HL-60 (cell line): ENCODE data around the gene KPNA5.
A peak's percentile ranks its signal among the peaks of the same experiment; 100 is the strongest.

ENCODE experiments used
- DNase-seq, 2 experiments: peaks; one replicate each; pipeline ENCODE4 v3.0.0-alpha.2; 2010 to 2020; ENCODE audit warnings: low read depth in 1 of 2, low spot score in 1 of 2
- H3K27ac ChIP-seq: fragments of 250-450 bp; sonication (Bioruptor Pico); replicated peaks from 2 replicates; pipeline ENCODE4 v1.5.1; 2020; ENCODE audit warnings: mild to moderate bottlenecking, moderate library complexity
- H3K27me3 ChIP-seq: fragments of 250-450 bp; sonication (Bioruptor Pico); 2 replicates; pipeline ENCODE4 v1.5.1; 2021; ENCODE audit warnings: mild to moderate bottlenecking, moderate library complexity; ENCODE audit not compliant: insufficient read depth, poor library complexity, severe bottlenecking
- H3K4me3 ChIP-seq: replicated peaks from 2 replicates; pipeline ENCODE4 v1.5.1; 2011; ENCODE audit warnings: mild to moderate bottlenecking, control low read depth, low read length; ENCODE audit not compliant: insufficient read depth
- GABPA ChIP-seq: IDR thresholded peaks from 2 replicates; pipeline ENCODE4 v1.6.1; 2012; ENCODE audit warnings: low read depth
- POLR2AphosphoS5 ChIP-seq: IDR thresholded peaks from 2 replicates; pipeline ENCODE4 v1.6.1; 2012; ENCODE audit warnings: low read depth
- SPI1 ChIP-seq: IDR thresholded peaks from 2 replicates; pipeline ENCODE4 v1.6.1; 2012; ENCODE audit warnings: low read depth, mild to moderate bottlenecking, borderline replicate concordance
- TF ChIP-seq, protein P1 (sequence below): IDR thresholded peaks from one replicate; pipeline ENCODE4 v1.5.1; 2011; ENCODE audit warnings: low read length, control low read depth, inconsistent platforms; ENCODE audit not compliant: insufficient read depth
- TF ChIP-seq, protein P2 (sequence below): IDR thresholded peaks from 2 replicates; pipeline ENCODE4 v1.6.1; 2012; ENCODE audit warnings: low read depth; ENCODE audit not compliant: insufficient replicate concordance

KPNA5 gene

DNA sequence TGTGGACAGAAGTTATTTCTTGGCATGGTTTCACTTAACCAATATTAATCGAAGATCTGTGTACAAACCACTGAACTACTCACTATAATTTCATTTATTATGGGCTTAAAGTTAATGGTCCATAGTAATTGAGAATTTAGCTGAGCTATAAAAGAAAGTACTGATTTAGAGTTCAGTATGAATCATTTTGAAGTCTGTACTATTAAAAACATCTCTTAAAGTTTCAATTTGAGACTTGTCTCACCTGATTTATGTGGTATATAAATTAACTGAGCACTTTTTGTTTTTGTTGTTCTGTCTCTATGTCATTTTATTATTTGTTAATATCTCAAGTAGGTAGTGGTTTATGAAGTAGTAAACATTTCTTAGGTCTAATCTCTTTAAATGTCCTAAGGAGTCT, 24.9 kb downstream of the KPNA5 start:
- H3K4me3 ChIP-seq = no peak overlapping the region
- TF ChIP-seq GABPA = no peak
- TF ChIP-seq SPI1 = no peak
- TF ChIP-seq, protein P1, sequence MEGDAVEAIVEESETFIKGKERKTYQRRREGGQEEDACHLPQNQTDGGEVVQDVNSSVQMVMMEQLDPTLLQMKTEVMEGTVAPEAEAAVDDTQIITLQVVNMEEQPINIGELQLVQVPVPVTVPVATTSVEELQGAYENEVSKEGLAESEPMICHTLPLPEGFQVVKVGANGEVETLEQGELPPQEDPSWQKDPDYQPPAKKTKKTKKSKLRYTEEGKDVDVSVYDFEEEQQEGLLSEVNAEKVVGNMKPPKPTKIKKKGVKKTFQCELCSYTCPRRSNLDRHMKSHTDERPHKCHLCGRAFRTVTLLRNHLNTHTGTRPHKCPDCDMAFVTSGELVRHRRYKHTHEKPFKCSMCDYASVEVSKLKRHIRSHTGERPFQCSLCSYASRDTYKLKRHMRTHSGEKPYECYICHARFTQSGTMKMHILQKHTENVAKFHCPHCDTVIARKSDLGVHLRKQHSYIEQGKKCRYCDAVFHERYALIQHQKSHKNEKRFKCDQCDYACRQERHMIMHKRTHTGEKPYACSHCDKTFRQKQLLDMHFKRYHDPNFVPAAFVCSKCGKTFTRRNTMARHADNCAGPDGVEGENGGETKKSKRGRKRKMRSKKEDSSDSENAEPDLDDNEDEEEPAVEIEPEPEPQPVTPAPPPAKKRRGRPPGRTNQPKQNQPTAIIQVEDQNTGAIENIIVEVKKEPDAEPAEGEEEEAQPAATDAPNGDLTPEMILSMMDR = no peak
- no peak for TF ChIP-seq POLR2AphosphoS5
- TF ChIP-seq, protein P2, sequence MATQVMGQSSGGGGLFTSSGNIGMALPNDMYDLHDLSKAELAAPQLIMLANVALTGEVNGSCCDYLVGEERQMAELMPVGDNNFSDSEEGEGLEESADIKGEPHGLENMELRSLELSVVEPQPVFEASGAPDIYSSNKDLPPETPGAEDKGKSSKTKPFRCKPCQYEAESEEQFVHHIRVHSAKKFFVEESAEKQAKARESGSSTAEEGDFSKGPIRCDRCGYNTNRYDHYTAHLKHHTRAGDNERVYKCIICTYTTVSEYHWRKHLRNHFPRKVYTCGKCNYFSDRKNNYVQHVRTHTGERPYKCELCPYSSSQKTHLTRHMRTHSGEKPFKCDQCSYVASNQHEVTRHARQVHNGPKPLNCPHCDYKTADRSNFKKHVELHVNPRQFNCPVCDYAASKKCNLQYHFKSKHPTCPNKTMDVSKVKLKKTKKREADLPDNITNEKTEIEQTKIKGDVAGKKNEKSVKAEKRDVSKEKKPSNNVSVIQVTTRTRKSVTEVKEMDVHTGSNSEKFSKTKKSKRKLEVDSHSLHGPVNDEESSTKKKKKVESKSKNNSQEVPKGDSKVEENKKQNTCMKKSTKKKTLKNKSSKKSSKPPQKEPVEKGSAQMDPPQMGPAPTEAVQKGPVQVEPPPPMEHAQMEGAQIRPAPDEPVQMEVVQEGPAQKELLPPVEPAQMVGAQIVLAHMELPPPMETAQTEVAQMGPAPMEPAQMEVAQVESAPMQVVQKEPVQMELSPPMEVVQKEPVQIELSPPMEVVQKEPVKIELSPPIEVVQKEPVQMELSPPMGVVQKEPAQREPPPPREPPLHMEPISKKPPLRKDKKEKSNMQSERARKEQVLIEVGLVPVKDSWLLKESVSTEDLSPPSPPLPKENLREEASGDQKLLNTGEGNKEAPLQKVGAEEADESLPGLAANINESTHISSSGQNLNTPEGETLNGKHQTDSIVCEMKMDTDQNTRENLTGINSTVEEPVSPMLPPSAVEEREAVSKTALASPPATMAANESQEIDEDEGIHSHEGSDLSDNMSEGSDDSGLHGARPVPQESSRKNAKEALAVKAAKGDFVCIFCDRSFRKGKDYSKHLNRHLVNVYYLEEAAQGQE = no peak
- H3K27ac ChIP-seq = no peak overlapping the region
- no peak for DNase-seq
- no peaks in the 10 kb centered on the region for H3K27me3 ChIP-seq

DNA sequence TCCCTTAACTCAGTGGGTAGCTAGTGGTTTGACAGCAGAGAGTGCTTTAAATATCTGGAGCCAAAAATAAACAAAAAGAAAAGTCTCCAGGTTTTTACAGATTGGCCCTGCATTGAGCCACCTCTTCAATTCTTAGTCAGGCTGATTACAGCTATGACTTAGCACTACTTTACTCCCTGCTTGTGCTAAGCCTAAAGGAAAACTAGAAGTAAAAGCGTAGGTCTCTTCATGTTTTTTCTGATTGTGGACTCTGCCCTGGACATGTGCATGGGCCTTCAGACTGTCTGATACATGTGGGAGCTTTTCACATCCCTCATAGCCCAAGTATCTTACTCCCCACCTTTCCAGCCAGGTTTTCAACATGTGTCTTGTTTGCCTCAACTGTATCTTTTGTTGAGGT, 33.3 kb downstream of the KPNA5 start:
- TF ChIP-seq, protein P2 = no peak
- TF ChIP-seq, protein P1 = no peak
- TF ChIP-seq GABPA = no peak
- TF ChIP-seq SPI1 = no peak
- TF ChIP-seq POLR2AphosphoS5 = no peak
- H3K27ac ChIP-seq = no peak overlapping the region
- H3K4me3 ChIP-seq = no peak overlapping the region
- H3K27me3 ChIP-seq = no peaks in the 10 kb centered on the region
- DNase-seq = no peak

DNA sequence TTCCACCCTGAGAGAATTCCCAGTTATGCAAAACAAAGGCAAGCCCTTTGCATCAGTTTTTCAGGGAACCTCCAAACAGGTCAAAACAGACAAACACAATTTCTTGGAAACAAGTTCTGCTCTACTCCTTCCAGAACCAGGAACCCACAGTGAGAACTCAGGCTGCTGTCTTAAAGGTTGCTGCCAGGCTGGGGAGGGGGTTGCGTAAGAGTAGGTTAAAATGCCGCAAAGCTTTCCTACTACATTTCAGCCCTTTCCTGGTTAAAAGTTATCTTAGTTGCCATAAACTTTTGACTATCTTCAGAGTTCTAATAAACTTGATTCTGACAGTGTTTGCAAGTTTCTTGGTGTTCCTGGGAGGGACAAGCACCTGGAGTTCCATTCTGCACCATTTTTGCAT, 33.8 kb downstream of the KPNA5 start:
- no peaks in the 10 kb centered on the region for H3K27me3 ChIP-seq
- TF ChIP-seq, protein P1 = no peak
- TF ChIP-seq, protein P2 = no peak
- TF ChIP-seq GABPA (no peak), POLR2AphosphoS5 (no peak), SPI1 (no peak)
- no peak overlapping the region for H3K27ac ChIP-seq
- peak in 1 of 2 experiments; percentile 32 for DNase-seq
- no peak overlapping the region for H3K4me3 ChIP-seq
